Spleen (tissue), 11 donors: ENCODE data around the gene C8B. TPM values are rescaled to one million over a fixed set of nuclear protein-coding genes. Genes with fewer than 3 reads are reported as not detected.

Source experiments
- DNase-seq: peaks from one replicate; pipeline ENCODE4 v3.0.0-alpha.2; 2020
- H3K27ac ChIP-seq, 8 donors: fragments of 200-600 bp; sonication (generic) in 7 of 8; 1 replicate in 4 of 8; 2 replicates in 4 of 8; pipeline versions ENCODE4 v1.5.0 to v1.8.0; 2016 to 2021; ENCODE audit warnings: inconsistent platforms in 4 of 8, mild to moderate bottlenecking in 4 of 8, moderate library complexity in 1 of 8
- H3K27me3 ChIP-seq, 7 donors: fragments of 200-600 bp; sonication (generic) in 6 of 7; replicated peaks in 1 of 7; 1 replicate in 4 of 7; 2 replicates in 3 of 7; pipeline versions ENCODE4 v1.5.0 to v1.8.0; 2016 to 2021; ENCODE audit warnings: inconsistent platforms in 3 of 7, mild to moderate bottlenecking in 1 of 7
- H3K36me3 ChIP-seq, 6 donors: fragments of 200-600 bp; sonication (generic) in 5 of 6; 1 replicate in 4 of 6; 2 replicates in 2 of 6; pipeline versions ENCODE4 v1.5.0 to v1.8.0; 2016 to 2021; ENCODE audit warnings: inconsistent platforms in 2 of 6
- H3K4me1 ChIP-seq, 6 donors: fragments of 200-600 bp; sonication (generic) in 5 of 6; 1 replicate in 3 of 6; 2 replicates in 3 of 6; pipeline versions ENCODE4 v1.5.0 to v1.8.0; 2016 to 2021; ENCODE audit warnings: inconsistent platforms in 3 of 6
- H3K4me3 ChIP-seq, 8 donors: fragments of 200-600 bp; sonication (generic) in 7 of 8; 1 replicate in 4 of 8; 2 replicates in 4 of 8; pipeline versions ENCODE4 v1.5.0 to v1.8.0; 2016 to 2021; ENCODE audit warnings: inconsistent platforms in 4 of 8, mild to moderate bottlenecking in 4 of 8, moderate library complexity in 2 of 8
- H3K9me3 ChIP-seq, 8 donors: fragments of 200-600 bp; sonication (generic) in 7 of 8; 1 replicate in 4 of 8; 2 replicates in 4 of 8; pipeline versions ENCODE4 v1.5.0 to v1.8.0; 2016 to 2021; ENCODE audit warnings: inconsistent platforms in 4 of 8
- CTCF ChIP-seq, 11 experiments: fragments of 200-600 bp in 7 of 11; fragments of 450-650 bp in 4 of 11; sonication (generic) in 4 of 11; IDR thresholded peaks in 8 of 11; conservative IDR thresholded peaks in 3 of 11; 1 replicate in 7 of 11; 2 replicates in 4 of 11; pipeline versions ENCODE4 v1.4.0 to v1.8.0; 2016 to 2021; ENCODE audit warnings: antibody characterized with exemption in 11 of 11, inconsistent platforms in 4 of 11, mild to moderate bottlenecking in 1 of 11
- POLR2A ChIP-seq, 3 donors: fragments of 450-650 bp; IDR thresholded peaks; one replicate each; pipeline ENCODE4 v1.5.1; 2017; ENCODE audit warnings: antibody characterized with exemption in 3 of 3, mild to moderate bottlenecking in 1 of 3
- POLR2AphosphoS5 ChIP-seq, 3 donors: sonication (generic); formaldehyde crosslinking; IDR thresholded peaks; one replicate each; pipeline ENCODE4 v1.5.1; 2017; ENCODE audit warnings: antibody characterized with exemption in 3 of 3
- WGBS, 5 donors: extraction: QIAGEN DNeasy Blood & Tissue Kit in 3 of 5; methylation state at CpG; one replicate each; pipeline versions ENCODE4 v1.1.5 to v1.1.7; 2013 to 2018; 5-methylcytosine and 5-hydroxymethylcytosine counted together
- intact Hi-C: fragments of 100-400 bp; cut with DNase I; formaldehyde crosslinking; loops from one replicate; pipeline ENCODE4 v1.15.0; 2023; ENCODE audit warnings: low total_unique reads
- polyA plus RNA-seq, 3 donors: library from polyadenylated mRNA; stranded (reverse); fragments of 200-250 nt; gene quantifications; one replicate each; pipeline ENCODE4 v1.2.1, GENCODE V29; 2013
- total RNA-seq, 7 donors: library from RNA; depleted of rRNA in 3 of 7; stranded (reverse); fragments of >200 nt in 3 of 7; fragmentation: NEBNext Ultra II Directional in 4 of 7; extraction: Animal tissue kit (Norgen Biotek cat#: 25700) in 4 of 7; gene quantifications; one replicate each; pipeline versions ENCODE4 v1.1.0 to v1.2.1, GENCODE V29; 2016 to 2021
- donor health status: healthy with polysubstance abuse.
- donor health status: DM: no; HTN: no; CAD: no; lungs with moderate emphysema.
- donor health status: DM: no; HTN: no; CAD: no.
- donor health status: Bipolar disorder and iron deficiency.
- donor health status: healthy.
- donor health status: DM: no; HTN: no; CAD: no.
- donor health status: DM: yes; HTN: yes; CAD: no.

The C8B gene
- total and polyA plus RNA-seq, 10 donors = not detected

GRCh38 chr1:56967355-56967754 is 1.5 kb upstream of the C8B start:
- DNase-seq = no peak
- Histone ChIP-seq H3K4me1 (no peaks in the 10 kb centered on the region), H3K36me3 (no peaks in the 10 kb centered on the region), H3K27me3 (no peaks in the 10 kb centered on the region), H3K4me3 (no peak overlapping the region), H3K9me3 (peaks cover 0 to 10% (median 0%) of the 10 kb centered on the region in 8 donors), H3K27ac (no peak overlapping the region)
- intact Hi-C loops = no loop called here
- 60 to 70% (median 67%) methylated on average over 3 of the region's 3 CpGs for WGBS, 5 donors
- TF ChIP-seq POLR2AphosphoS5 (IDR thresholded peaks at IDR 0.05) (no peak), POLR2A (IDR thresholded peaks at IDR 0.05) (no peak), CTCF (IDR thresholded peaks at IDR 0.05 in 8 of 11, conservative IDR thresholded peaks at IDR 0.05 in 3 of 11) (no peak)

- no peak for DNase-seq
- H3K27me3 ChIP-seq = no peaks in the 10 kb centered on the region
- H3K4me1 ChIP-seq = no peaks in the 10 kb centered on the region
- no peak overlapping the region for H3K4me3 ChIP-seq
- TF ChIP-seq CTCF (IDR thresholded peaks at IDR 0.05 in 8 of 11, conservative IDR thresholded peaks at IDR 0.05 in 3 of 11) (no peak), POLR2A (IDR thresholded peaks at IDR 0.05) (no peak), POLR2AphosphoS5 (IDR thresholded peaks at IDR 0.05) (no peak)
- peaks cover 0 to 6% (median 0%) of the 10 kb centered on the region in 8 donors for H3K9me3 ChIP-seq
- intact Hi-C loops = no loop called here
- no peaks in the 10 kb centered on the region for H3K36me3 ChIP-seq
- no peak overlapping the region for H3K27ac ChIP-seq
- WGBS, 5 donors = 84 to 98% (median 94%) methylated on average over 1 of the region's 1 CpG
Measured at GRCh38 chr1:56966698-56966999, 834 bp upstream of the C8B start.

- TF ChIP-seq POLR2A (IDR thresholded peaks at IDR 0.05) (no peak), CTCF (IDR thresholded peaks at IDR 0.05 in 8 of 11, conservative IDR thresholded peaks at IDR 0.05 in 3 of 11) (no peak), POLR2AphosphoS5 (IDR thresholded peaks at IDR 0.05) (no peak)
- Histone ChIP-seq H3K9me3 (peaks cover 0 to 6% (median 0%) of the 10 kb centered on the region in 8 donors), H3K4me1 (no peaks in the 10 kb centered on the region), H3K4me3 (no peak overlapping the region), H3K27me3 (no peaks in the 10 kb centered on the region), H3K36me3 (no peaks in the 10 kb centered on the region), H3K27ac (no peak overlapping the region)
- WGBS, 5 donors = 66 to 96% (median 83%) methylated on average over 3 of the region's 3 CpGs
- DNase-seq = no peak
- intact Hi-C loops = no loop called here
Measured at GRCh38 chr1:56965191-56965590, 624 bp downstream of the C8B start.

GRCh38 chr1:56964349-56965017 is 1.3 kb downstream of the C8B start:
- 88 to 94% (median 90%) methylated on average over 9 of the region's 9 CpGs for WGBS, 5 donors
- H3K9me3 ChIP-seq = peaks cover 0 to 6% (median 0%) of the 10 kb centered on the region in 8 donors
- no peak overlapping the region for H3K27ac ChIP-seq
- H3K36me3 ChIP-seq = no peaks in the 10 kb centered on the region
- intact Hi-C loops = no loop called here
- H3K4me3 ChIP-seq = no peak overlapping the region
- no peak for TF ChIP-seq POLR2AphosphoS5 (IDR thresholded peaks at IDR 0.05)
- TF ChIP-seq CTCF (IDR thresholded peaks at IDR 0.05 in 8 of 11, conservative IDR thresholded peaks at IDR 0.05 in 3 of 11) = no peak
- no peak for TF ChIP-seq POLR2A (IDR thresholded peaks at IDR 0.05)
- DNase-seq = no peak
- no peaks in the 10 kb centered on the region for H3K27me3 ChIP-seq
- no peaks in the 10 kb centered on the region for H3K4me1 ChIP-seq
